Measurements from ENCODE around the gene DKKL1.
"Not testable (repeated sequence)": the region's sequence is repeated elsewhere in the genome, so short reads cannot be mapped to it uniquely, and the experiment has no call there.

Gene DKKL1

DNA sequence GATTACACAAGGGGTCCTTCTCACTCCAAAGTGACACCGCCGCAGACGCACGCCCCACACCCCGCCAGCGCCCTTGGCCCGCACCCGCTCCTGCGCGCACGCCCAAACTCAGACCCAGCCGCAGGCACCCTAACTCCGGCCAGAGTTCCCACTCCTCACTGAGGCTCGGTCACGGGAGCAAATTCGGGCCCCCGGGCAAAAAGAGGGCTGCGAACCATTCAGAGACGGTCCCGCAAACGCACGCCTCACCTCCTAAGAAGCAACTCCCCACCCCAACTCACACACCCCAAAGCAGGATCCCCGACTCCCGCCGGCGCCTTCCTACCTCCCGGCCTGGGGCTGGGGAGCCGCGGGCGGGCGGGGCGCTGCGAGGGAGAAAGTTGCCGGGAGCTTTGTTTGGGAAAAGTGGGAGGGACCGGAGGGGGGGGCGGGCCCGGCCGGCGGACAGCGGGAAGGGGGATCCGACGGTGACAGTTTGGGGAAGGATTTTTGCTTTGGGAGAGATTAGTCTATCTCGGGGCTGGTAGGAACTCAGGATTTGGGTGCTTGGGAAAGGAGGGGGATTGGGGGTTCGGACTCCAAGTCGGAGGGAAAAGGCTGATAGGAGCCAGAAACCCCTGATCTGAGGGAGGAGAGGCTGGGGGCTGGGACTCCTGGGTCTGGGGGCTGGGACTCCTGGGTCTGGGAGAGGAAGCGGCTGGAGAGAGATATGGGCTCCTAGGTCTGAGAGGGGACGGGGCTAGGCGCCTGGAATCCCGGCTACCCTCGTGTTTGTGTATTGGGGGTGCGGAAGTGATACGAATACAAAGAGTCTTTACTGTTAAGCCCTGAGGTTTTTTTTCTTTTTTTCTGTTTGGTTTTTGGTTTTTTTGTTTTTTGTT lies 1.4 kb upstream of the DKKL1 start, which contains the start of gene TEAD2:
TEAD2 (minus strand) TSS at position 369 of the 881 bp plus-strand sequence. CDS start 2,341 bp downstream, outside the sequence.
- no peak for DNase-seq

DNA sequence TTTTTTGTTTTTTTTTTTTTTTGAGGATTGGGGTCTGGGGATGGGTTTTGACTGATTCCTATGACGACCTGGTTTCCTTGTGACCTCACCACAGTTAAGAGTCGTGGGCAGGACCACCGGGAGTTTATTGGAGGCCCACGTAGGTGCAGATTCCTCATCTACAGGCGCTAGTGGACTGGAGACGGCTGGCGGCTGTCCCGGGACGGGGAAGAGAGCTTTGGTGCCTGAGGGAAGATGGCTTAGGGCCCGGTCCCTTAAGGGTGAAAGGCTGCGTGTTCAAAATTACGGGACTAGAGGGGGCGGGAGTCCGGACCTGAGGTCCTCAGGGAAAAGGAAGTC lies 779 bp upstream of the DKKL1 start:
- no peak for DNase-seq

DNA sequence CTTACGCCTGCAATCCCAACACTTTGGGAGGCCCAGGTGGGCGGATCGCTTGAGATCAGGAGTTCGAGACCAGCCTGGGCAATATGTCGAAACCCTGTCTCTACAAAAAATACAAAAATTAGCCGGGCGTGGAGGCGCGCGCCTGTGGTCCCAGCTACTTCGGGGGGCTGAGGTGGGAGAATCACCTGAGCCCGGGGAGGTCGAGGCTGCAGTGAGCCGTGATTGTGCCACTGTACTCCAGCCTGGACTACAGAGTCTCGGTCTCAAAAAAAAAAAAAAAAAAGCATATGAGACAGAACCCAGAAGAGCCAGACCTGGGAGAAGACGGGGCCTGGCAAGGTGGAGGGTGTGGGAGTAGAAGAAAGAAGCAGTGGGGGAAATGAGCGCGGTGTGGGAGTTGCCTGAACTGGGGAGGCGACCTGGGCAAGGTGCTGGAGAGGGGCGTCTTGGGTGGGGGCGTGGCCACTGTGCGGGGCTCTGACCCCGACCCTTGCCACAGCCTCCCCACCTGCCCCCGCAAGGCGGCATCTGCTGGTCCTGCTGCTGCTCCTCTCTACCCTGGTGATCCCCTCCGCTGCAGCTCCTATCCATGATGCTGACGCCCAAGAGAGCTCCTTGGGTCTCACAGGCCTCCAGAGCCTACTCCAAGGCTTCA lies 533 bp downstream of the DKKL1 start:
- DNase-seq = no peak

DNA sequence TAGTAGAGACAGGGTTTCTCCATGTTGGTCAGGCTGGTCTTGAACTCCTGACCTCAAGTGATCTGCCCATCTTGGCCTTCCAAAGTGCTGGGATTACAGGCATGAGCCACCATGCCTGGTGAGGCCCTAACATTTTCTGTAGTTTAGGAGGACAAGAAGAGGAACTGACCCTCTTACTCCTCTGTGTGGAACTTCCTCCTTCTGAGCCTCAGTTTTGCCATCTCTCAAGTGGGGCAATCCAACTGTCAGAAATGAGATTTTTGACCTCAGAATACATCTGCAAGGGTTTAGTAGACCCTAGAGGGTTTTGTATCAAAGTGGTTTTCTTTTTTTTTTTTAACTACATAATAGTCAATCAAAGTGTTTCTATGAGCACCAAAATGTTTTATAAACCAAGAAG lies 2.4 kb downstream of the DKKL1 start:
- no peak for DNase-seq

DNA sequence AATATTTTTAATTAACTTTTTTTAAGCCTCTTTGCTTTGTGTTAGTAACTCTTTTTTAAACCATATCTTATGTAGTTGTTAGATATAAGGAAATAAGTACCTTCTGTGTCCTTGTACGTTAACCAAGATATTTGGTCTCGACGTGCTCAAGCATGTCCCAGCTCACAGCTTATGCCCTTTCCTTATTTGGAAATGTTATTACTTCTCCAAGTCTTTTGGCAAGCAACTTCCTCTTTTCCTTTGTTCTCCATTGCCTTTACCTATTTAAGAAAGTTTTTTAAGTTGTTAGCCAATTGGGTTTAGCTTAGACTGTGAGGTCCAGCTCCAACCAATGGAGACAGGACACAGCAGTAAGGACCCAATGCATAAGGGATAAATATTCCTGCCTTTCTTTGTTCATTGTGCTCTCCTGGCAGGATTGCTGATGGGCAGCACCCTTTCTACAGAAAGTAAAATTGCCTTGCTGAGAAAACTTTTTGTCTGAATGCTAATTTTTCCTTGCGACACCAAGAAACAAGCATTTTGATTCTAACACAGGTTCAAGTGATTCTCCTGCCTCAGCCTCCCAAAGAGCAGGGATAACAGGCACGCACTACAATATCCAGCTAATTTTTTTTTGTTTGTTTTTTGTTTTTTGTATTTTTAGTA lies 5.2 kb downstream of the DKKL1 start:
- DNase-seq = no peak

DNA sequence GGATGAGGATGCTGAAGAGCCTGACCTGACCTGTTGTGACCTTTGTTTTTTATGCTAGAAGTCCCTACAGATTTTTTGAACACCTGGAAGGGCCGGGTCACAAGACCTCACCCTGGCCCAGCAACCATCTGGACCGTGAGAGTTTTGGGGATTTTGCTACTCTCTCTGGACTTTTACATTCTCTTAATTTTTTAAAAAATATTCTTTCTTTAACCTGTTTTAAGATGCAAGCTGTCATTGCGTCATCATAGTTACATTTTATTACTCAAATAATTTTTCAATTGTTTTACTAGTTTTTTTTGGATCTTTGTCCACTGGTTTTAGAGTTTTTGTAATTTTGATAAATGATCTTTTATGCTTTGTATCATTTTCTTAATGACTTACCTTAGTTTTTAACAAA lies 7.5 kb downstream of the DKKL1 start:
- DNase-seq = no peak

DNA sequence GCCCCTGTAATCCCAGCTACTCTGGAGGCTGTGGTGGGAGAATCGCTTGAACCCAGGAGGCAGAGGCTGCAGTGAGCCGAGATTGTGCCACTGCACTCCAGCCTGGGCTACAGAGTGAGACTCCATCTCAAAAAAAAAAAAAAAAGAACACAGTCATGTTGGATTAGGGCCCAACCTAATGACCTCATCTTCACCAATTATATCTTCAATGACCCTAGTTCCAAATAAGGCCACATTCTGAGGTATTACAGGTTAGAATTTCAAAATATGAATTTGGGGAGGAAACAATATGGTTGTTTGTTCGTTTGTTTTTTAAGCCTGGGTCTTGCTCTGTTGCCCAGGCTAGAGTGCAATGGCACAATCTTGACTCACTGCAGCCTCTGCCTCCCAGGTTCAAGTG lies 9.5 kb downstream of the DKKL1 start:
- not testable (repeated sequence) for DNase-seq

DNA sequence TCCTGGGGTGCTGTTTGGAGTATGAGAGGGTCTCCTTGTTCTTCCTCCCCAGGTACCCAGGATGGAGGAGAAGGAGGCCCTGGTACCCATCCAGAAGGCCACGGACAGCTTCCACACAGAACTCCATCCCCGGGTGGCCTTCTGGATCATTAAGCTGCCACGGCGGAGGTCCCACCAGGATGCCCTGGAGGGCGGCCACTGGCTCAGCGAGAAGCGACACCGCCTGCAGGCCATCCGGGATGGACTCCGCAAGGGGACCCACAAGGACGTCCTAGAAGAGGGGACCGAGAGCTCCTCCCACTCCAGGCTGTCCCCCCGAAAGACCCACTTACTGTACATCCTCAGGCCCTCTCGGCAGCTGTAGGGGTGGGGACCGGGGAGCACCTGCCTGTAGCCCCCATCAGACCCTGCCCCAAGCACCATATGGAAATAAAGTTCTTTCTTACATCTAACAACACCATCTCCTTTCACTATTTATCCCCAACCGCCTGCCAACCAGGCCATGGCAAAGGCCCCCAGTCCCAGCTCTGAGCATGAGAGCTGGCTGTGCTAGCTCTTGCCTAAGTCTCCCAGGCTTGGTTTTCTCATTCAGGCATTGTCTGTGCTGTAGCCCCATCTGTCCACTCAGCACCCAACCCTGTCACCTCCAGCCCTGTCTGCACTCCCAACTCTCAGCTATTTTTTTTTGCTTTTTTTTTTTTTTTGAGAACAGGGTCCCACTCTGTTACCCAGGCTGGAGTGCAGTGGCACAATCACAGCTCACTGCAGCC lies 11.2 kb downstream of the DKKL1 start:
- DNase-seq = no peak

DNA sequence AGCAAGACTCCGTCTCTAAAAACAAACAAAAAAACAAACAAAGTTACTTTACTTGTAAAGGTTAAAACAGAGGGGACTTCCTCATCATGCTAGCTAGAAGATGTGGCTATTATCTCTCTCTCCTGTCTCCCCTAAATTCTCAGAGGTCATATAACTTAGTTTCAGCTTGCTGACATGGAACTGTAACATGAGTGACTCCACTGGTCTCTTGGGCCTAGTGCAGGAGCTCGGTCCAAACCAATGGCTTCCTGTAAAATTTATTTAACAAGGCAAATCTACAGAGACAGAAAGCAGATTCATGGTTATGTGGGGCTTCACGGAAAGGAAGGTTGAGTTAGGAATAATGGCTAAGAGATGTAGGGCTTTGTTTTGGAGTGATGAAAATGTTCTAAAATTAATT lies 14.8 kb downstream of the DKKL1 start:
- DNase-seq = no peak

DNA sequence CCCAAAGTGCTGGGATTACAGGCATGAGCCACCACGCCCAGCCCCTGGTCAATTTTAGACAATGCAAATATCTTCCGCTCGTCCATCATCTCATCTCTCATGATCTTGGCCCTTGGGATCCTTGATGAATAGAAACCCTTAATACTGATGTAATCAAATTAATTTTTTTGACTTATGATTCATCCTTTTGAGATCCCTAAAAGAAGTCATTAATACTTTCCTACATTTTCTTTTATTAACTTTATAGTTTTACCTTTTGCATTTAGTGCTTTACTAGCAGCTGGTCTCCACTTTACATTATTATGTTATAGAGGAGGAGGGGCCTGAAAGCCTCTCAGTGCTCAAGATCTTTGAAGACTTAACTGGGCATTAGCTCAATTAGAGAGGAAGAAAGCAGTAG lies 16.7 kb downstream of the DKKL1 start:
- no peak for DNase-seq

DNA sequence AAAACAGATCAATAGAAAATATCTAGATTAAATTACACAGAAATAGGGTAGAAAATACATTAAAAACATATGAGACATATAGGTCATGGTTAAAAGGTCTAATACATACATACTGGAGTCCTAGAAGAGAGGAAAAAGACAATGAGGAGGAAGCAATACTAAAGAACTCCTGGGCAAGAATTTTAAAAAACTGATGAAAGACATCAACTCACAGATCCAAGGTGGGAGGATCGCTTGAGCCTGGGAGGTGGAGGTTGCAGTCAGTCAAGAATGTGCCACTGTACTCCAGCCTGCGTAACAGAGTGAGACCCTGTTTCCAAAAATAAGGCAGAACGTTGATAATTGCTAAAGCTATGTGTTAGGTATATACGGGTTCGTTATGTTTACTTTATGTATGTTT lies 19.0 kb downstream of the DKKL1 start:
- no peak for DNase-seq

DNA sequence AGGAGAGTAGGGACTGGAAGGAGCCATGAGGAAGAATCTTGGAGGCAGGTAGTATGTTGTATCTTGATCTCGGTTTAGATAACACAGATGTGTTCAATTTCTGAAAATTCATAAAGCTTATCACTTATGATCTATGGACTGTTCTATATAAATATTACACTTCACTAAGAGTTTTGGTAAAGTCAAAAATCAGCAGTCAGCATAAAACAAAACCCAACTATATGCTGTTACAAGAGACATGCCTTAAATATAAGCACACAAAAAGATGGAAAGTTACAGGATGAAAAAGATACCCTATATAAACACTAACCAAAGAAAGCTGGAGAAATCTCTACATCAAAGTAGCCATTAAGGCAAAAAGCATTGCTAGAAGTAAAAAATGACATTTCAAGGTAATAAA lies 19.9 kb downstream of the DKKL1 start:
- DNase-seq = no peak

DNA sequence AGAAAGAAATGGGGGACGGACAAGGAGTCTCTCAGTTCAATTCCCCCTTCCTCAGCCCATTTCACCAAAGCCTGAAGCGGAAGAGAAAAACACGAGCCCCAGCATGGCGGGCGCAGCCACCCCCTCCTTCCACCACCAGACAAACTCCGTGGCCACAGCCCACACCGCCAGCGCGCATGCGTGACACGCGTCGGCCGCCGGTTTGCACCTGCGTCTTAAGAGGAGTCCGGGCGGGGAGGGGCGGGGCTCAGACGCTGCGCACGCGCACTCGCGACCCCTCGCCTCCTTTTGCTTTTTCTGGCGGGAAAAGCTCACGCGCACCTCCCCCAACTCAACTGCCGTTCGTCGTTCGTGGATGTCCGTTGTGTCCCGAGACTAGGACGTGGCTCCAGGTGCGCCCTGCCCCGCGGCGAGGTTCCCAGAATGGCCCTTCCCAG lies 24.3 kb downstream of the DKKL1 start, which contains the start of gene KASH5:
KASH5 (plus strand) TSS at position 314 of the 437 bp plus-strand sequence. CDS start 2,635 bp downstream, outside the sequence.
- peak; percentile 89 for DNase-seq

DNA sequence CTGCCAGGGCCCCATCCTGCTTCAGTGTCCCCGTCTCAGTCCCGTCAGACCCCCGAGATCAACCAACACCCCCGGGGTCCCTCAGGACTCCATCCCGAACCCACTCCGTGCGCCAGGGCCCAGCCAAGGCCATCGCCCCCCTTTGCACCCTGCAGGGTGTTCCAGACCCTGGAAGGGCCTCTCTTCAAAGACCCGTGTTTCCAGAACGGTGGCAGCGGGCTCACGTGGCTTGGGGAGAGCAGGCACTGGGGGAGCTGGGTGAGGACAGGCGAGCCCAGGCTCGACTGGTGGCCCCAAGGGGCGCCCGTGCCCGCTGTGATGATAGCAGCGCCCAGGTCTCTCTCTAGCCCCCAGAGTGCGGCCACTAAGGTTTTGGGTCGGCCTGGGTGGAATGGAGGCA lies 25.7 kb downstream of the DKKL1 start:
- no peak for DNase-seq

DNA sequence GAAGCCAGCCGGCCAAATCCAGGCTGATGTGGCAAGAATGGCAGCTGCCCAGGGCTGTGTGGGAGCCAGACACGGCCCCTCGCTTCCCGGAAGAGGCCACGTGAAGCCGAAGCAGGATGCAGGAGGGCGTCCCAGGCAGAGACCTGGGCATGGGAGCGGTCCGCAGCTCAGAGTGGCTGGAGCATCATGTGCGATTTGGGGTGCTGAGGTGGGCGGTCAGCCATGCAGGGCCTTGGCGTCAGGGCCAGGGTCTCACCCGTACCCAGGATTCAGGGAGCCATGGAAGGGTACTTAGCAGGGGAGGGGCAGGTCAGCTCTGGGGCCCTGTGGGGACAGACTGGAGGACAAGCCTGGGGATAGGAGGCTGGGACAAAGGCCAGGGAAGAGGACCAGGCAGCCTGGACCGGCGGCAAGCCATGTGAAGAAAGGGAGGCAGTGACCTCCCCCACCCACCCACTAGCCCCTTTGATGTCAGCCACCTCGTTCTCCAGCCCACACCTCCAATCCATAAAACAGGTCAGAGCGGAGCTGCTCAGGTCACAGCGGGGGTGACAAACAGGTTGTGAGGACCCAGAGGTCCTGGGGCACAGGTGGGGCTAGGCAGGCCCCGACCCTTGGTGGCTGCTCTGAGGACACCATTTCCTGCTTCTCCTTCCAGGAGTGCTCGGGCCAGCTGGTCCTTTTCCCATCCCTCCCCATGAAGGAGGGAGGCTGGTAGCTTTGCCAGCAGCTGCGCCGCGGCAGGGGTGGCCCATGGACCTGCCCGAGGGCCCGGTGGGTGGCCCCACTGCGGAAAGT lies 26.7 kb downstream of the DKKL1 start:
- DNase-seq = no peak

DNA sequence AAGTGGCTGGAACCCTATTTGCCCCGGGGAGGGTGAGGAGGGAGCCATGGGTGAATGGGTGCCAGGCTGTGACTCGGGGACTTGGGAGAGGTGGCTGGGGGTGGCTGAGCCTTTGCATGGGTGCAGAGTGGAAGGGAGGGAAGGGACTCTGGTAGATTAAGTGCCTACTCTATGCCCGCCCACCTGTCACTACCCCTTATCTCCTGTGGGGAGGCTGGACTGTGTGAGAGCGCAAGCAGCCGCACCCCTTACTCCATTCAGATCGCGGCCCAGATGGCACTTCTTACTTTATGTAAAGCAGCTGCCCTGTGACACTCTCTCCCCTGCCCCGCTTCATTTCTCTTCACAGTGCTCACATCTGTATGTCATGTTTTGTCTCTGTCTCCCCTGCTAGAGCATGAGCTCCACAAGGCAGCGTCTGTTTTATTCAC lies 27.3 kb downstream of the DKKL1 start:
- DNase-seq = no peak

DNA sequence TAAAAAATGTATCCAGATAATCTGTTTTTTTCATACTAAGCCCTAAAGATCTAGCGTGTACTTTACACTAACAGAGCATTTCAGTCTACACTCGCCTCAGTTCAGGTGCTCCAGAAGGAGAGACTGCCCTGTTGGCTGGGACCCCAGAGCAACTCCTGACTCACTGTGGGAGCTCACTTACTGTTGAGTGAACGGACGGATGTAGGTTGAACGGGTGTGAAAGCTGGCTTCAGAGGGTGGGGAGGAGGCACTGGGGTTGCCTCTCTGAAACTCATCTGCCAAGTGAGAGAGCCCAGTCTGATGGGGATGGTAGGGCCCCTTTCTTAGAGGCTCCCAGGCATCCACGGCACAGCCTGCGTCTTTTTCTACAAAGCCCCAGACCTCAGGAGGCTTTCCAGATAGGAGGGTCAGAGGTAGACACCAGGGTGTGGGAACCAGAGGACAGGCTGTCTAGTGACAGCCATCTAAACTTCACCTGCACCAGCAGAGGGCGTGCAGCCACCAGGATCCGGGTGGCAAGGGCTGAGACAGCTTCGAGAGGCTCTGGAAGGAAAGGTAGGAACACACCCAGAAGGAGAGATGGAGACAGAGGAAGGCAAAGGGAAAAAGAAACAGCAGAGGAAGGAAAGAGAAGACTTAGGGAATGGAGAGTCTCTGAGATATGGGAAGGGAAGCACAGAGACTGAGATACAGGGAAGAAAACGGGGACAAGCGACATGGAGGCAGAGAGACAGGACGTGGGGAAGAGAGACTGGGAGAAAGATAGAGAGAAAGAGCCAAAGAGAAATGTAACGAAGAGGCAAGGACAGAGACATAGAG lies 28.1 kb downstream of the DKKL1 start:
- DNase-seq = peak; percentile 82

DNA sequence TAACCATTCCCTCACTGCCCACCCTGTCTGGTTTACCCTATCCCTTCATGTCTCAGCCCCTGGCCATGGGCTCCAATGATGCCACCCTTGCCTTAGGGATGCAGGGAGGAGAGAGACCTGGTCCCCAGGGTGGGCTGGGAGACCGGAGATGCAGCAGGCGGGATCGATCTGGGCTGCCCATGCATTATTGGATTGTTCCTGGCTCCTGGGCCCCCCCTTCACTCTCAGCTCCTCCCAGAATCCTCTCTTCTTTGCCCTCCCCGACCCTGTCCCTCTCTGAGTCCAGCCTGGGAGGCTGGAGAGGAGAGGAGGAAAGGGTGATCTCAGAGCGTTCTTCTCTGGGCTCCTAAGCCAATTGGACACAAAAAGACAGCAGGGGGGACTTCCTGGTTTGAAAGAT lies 30.2 kb downstream of the DKKL1 start:
- DNase-seq = no peak

DNA sequence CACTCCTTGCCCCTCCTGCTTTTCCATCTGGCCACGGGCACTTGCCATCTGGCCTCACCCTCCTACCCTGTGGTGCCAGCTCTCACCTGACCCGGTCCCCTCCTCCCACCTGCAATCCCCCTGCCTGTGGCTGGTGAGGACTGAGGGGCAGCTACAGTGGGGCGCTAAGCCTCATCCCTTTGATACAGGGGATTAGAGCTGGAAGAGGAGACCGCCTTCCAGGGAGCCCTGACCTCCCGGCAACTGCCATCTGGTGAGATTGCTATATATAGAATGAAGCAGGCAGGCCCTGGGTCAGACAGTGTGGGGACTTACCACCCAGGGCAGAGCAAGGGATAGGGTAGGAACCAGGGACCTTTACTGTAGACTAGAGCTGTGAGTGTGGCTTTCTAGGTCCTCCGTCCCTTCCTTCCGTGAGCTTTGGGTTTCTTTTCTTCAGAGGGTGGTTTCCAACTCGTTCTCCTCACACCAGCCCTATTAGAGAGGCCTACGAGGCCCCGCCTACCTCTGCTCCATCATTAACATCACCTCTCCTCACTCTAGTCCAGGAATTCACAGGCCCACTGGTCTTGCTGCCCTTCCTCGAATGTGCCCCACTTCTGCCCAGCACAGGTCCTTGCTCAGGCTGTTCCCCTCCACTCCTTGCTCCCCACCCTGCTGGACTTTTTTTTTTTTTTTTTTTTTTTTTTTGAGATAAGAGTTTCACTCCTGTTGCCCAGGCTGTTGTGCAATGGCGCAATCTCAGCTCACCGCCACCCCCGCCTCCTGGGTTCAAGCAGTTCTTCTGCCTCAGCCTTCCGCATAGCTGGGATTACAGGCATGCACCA lies 32.1 kb downstream of the DKKL1 start:
- DNase-seq = no peak

Data from CD4-positive, alpha-beta T cell treated with Interleukin-4 for 4 hours (primary cell).